BJ (cell line): Measurements from ENCODE around the gene IL1RAPL1. TPM values are rescaled to one million over a fixed set of nuclear protein-coding genes. Genes with fewer than 3 reads are reported as not detected.

Source experiments
- CTCF ChIA-PET: fragments of 350-600 bp; formaldehyde crosslinking; extraction: SDS; loops from one replicate; lab custom pipeline; 2021; ENCODE audit warnings: antibody characterized with exemption, inconsistent platforms; lab: Yijun Ruan, JAX
- POLR2A ChIA-PET: fragments of 300-600 bp; sonication (Branson Sonifier 250); formaldehyde crosslinking; extraction: SDS; loops from one replicate; lab custom pipeline; 2021; ENCODE audit warnings: antibody characterized with exemption; lab: Charles Lee
- DNase-seq: peaks from one replicate; pipeline ENCODE4 v3.0.0-alpha.2; 2011; ENCODE audit warnings: low read depth
- H3K27me3 ChIP-seq: 2 replicates; pipeline ENCODE4 v1.6.0; 2011; ENCODE audit warnings: low read length; ENCODE audit not compliant: control insufficient read depth, insufficient read depth
- H3K36me3 ChIP-seq: 2 replicates; pipeline ENCODE4 v1.5.1; 2011; ENCODE audit warnings: low read length; ENCODE audit not compliant: control insufficient read depth, insufficient read depth
- H3K4me3 ChIP-seq: 2 replicates; pipeline ENCODE4 v1.5.1; 2011; ENCODE audit warnings: low read depth, mild to moderate bottlenecking, control low read depth, low read length
- polyA plus RNA-seq: library from polyadenylated mRNA; depleted of rRNA; stranded (reverse); fragments of >200 nt; gene quantifications from 2 replicates; pipeline ENCODE4 v1.2.3, GENCODE V29; 2011
- TF ChIP-seq, protein P1 (sequence below): IDR thresholded peaks from 2 replicates; pipeline ENCODE4 v1.5.1; 2011; ENCODE audit warnings: low read depth, mild to moderate bottlenecking, control low read depth, inconsistent platforms, low read length, moderate library complexity; ENCODE audit not compliant: insufficient read depth

Gene IL1RAPL1
- polyA plus RNA-seq, 1 experiment = 0.02 TPM

GRCh38 chrX:28969126-28969525, 381.9 kb downstream of the IL1RAPL1 start:
- ChIA-PET POLR2A (no interaction called here), CTCF (no interaction called here)
- DNase-seq = no peak

GRCh38 chrX:28979877-28980276, 392.6 kb downstream of the IL1RAPL1 start:
- DNase-seq = no peak
- H3K36me3 ChIP-seq = no peaks in the 10 kb centered on the region
- no peaks in the 10 kb centered on the region for H3K27me3 ChIP-seq
- CTCF ChIA-PET = no interaction called here
- POLR2A ChIA-PET = no interaction called here
- no peak overlapping the region for H3K4me3 ChIP-seq
- TF ChIP-seq, protein P1, sequence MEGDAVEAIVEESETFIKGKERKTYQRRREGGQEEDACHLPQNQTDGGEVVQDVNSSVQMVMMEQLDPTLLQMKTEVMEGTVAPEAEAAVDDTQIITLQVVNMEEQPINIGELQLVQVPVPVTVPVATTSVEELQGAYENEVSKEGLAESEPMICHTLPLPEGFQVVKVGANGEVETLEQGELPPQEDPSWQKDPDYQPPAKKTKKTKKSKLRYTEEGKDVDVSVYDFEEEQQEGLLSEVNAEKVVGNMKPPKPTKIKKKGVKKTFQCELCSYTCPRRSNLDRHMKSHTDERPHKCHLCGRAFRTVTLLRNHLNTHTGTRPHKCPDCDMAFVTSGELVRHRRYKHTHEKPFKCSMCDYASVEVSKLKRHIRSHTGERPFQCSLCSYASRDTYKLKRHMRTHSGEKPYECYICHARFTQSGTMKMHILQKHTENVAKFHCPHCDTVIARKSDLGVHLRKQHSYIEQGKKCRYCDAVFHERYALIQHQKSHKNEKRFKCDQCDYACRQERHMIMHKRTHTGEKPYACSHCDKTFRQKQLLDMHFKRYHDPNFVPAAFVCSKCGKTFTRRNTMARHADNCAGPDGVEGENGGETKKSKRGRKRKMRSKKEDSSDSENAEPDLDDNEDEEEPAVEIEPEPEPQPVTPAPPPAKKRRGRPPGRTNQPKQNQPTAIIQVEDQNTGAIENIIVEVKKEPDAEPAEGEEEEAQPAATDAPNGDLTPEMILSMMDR = no peak

More at GRCh38 chrX:28969126-28969525, 381.9 kb downstream of the IL1RAPL1 start:
- H3K36me3 ChIP-seq = no peaks in the 10 kb centered on the region
- no peaks in the 10 kb centered on the region for H3K27me3 ChIP-seq
- TF ChIP-seq, protein P1 = no peak
- H3K4me3 ChIP-seq = no peak overlapping the region

DNA sequence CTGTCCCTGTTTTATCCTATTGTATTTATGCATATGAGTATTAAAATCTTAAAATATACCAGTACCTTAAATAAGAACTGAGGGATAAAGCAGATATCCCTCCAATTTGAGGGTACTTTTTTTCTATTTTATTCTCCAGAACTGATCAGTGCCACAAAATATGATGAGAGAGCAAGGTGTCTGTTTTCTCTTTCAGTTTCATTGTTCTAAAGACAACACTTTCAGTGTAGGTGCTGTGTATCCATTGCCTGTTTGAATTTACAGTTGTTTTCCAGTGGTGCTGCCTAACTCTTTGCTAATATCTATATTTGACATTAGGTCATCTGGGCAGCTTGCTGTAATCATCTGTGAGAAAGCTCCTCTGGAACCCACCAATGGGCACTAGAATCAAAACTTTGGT, 394.7 kb downstream of the IL1RAPL1 start:
- H3K36me3 ChIP-seq = no peaks in the 10 kb centered on the region
- CTCF ChIA-PET = no interaction called here
- H3K4me3 ChIP-seq = no peak overlapping the region
- POLR2A ChIA-PET = no interaction called here
- TF ChIP-seq, protein P1 = no peak
- H3K27me3 ChIP-seq = no peaks in the 10 kb centered on the region
- no peak for DNase-seq

GRCh38 chrX:28988246-28988645, 401.0 kb downstream of the IL1RAPL1 start:
- POLR2A ChIA-PET = no interaction called here
- CTCF ChIA-PET = no interaction called here
- Histone ChIP-seq H3K36me3 (no peaks in the 10 kb centered on the region), H3K27me3 (no peaks in the 10 kb centered on the region), H3K4me3 (no peak overlapping the region)
- DNase-seq = no peak
- TF ChIP-seq, protein P1 = no peak

DNA sequence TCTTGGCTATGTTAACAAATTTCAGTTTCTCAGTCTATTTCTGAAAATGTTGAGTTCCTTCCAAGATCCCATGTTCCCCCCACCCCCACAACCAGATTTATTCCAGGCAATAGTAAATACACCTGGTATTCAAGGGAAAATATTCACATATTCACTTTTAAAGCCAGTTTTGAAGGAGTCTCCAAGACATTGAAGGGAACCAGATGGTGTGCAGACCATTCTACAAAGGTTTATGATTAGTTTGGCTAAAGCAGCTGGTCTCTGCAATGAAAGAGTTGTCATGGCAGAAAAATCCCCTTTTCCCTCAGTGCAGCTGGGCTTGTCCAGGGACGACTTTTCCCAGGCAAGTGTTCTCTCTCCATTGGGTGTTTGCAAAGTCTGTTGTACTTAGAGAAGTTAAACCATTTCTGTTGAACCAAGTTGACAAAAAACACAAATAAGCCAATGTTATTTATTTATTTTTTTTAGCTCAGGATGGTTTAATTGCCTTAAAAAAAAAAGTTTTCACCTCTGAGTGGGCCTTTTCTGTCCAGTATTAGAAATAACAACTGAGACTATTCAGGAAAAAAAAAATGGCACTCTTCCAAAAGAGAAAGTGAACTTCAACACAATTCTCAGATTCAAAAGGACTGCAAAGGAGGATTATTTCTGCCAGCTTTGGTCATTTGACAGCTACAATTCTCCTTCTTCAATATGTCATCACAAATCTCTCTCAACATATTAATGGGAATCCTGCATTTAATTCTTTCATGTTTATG, 410.6 kb downstream of the IL1RAPL1 start:
- H3K36me3 ChIP-seq = no peaks in the 10 kb centered on the region
- TF ChIP-seq, protein P1 = no peak
- no peak overlapping the region for H3K4me3 ChIP-seq
- H3K27me3 ChIP-seq = no peaks in the 10 kb centered on the region
- DNase-seq = peak; percentile 3
- CTCF ChIA-PET = no interaction called here
- POLR2A ChIA-PET = no interaction called here
